ACHN (cell line): ENCODE measurements around the gene SERINC5.
"Not testable (repeated sequence)": the region's sequence is repeated elsewhere in the genome, so short reads cannot be mapped to it uniquely, and the experiment has no call there.

Experiments
- DNase-seq: peaks from one replicate; pipeline ENCODE4 v3.0.0-alpha.2; 2015
- in situ Hi-C: cut with HindIII; loops from 2 replicates; pipeline ENCODE4 v1.10.0; 2017; ENCODE audit warnings: low sequenced_read_pairs, low pct_ligation_motif_present, low pct_unique_long_range_greater_than_20kb

SERINC5 gene

DNA sequence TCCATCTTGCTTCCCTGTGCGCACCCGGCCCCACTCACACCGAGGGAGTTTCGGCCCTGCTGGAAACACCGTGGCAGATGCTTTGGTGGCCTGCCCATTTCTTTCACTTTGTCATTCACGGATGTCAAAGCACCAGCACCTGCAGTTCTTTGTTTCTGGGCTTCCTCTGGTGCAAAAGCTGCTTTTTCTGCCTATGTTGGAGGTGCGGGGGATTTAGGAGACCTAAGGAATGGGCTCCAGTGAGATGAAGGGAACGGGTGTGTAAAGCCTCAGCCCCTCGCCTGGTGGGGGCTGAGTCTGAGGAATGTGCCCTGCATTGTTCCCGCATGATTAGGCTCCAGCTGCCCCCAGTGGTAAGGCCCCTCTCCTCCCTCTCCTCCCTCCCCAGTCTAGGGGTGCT lies 158.4 kb downstream of the SERINC5 start:
- in situ Hi-C loops = no loop called here
- DNase-seq = no peak

GRCh38 chr5:80094236-80094738 lies 161.6 kb downstream of the SERINC5 start:
- in situ Hi-C loops = no loop called here
- no peak for DNase-seq

- in situ Hi-C loops = no loop called here
Measured at GRCh38 chr5:80093796-80094195, 162.1 kb downstream of the SERINC5 start.

DNA sequence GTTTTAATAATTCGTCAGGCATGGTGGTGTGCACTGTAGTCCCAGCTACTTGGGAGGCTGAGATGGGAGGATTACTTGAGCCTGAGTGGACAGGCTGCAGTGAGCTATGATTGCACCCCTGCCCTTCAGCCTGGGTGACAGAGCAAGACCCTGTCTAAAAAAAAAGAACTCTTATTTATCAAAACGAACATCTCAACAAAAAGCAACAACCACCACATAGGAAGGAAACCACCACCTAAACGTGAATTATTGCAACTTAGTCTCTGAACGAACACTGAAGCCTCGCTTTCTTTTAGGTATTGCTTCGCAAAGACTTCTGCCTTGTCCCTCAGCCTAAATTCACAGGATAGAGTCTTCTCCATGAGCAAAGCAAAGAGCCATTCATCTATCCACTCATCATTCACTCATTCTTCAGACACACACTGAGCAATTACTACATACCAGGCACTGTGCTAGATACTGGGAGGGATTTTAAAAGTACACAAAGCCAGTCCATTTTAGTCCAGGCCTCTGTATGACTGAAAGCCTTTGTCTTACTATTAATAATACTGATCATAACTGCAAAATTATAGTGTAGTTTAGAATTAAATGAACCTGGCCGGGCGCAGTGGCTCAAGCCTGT lies 163.3 kb downstream of the SERINC5 start:
- in situ Hi-C loops = no loop called here
- no peak for DNase-seq

More at GRCh38 chr5:80093796-80094195, 162.1 kb downstream of the SERINC5 start:
- peak; percentile 48 for DNase-seq

DNA sequence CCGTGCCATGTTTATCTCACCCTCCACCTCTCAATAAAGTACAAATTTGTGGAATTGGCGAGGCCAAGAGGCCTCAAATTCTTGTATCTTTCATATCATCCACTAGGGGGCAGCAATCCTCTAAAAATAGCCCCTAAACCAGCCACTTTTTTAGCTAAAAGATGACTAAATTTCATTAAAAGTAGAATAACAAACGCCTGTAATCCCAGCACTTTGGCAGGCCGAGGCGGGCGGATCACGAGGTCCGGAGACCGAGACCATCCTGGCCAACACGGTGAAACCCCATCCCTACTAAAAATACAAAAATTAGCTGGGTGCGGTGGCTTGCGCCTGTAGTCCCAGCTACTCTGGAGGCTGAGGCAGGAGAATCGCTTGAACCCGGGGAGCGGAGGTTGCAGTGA lies 164.1 kb downstream of the SERINC5 start:
- DNase-seq = peak; percentile 46
- in situ Hi-C loops = not testable (repeated sequence)

- in situ Hi-C loops = no loop called here
Measured at GRCh38 chr5:80090884-80091166, 165.0 kb downstream of the SERINC5 start.

GRCh38 chr5:80083101-80083890 lies 172.6 kb downstream of the SERINC5 start:
- in situ Hi-C loops = no loop called here
- peak; percentile 56 for DNase-seq

More at GRCh38 chr5:80090884-80091166, 165.0 kb downstream of the SERINC5 start:
- no peak for DNase-seq

GRCh38 chr5:80082731-80083100 lies 173.1 kb downstream of the SERINC5 start:
- DNase-seq = no peak
- in situ Hi-C loops = no loop called here

- in situ Hi-C loops = no loop called here
Measured at GRCh38 chr5:80082281-80082680, 173.6 kb downstream of the SERINC5 start.

GRCh38 chr5:80078921-80079320 lies 176.9 kb downstream of the SERINC5 start:
- in situ Hi-C loops = no loop called here
- no peak for DNase-seq

More at GRCh38 chr5:80082281-80082680, 173.6 kb downstream of the SERINC5 start:
- DNase-seq = no peak

DNA sequence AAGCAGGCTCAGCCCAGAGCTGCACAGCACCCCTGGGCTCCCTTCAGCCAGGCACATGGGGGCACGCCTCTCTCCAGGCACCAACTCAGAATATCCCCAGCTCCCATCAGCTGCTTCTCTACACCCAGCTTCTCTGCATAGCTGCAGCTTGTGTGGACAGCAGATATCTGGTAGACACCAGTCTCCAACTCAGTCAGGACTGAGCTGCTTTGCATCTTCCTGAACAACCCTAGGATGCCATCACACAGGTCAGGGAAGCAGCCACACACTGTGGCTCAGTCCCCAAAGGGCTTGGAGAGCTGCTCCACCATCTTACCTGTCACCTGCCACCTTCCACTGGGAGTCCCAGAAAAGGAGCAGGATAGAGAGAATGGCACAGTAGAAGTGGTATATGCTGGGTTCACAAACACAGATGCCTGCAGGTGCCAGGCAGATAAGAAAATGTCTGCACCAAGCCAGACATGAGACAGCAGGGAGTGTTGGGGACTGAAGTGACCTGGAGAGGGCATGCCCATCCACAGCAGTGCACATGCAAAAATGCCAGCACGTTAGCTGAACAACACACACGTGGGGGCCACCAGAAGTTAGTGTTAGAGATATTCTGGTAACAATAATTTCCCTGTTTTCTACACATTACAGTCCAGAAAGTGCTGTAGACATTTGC lies 178.7 kb downstream of the SERINC5 start:
- DNase-seq = no peak
- in situ Hi-C loops = no loop called here

DNA sequence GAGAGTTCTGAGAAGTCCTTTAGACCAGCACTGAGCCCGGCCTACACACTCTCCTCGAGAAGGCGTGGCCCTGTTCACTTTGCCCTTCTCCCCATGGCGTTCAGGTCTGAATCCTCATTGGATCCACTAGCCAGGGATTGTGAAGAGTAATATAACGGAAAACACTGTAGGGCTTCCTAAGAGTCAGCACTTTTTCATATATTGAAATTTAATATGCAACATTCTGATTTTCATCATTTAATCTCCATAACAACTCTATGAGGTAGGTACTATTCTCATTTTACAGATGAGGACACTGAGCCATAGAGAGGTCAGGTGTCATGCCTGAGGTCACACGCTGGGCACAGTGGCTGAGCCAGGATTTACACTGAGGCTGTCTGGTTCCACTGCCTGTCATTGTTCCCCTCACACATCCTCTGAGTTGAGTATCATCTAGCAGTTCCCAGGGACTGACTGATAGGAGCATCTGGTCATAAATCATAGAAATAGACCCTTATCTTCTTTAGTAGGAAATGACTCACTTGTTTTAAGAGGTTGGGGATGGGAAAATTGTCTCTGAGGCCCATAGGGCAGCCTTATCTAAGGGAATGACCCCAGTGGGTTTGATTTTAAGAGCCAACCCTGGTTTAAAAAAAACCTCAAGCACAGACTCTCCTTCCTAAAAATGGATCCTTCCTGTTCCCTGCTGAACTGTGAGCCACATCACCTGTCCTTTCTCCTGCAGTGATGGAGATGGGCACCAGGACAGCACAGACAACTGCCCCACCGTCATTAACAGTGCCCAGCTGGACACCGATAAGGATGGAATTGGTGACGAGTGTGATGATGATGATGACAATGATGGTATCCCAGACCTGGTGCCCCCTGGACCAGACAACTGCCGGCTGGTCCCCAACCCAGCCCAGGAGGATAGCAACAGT lies 179.5 kb downstream of the SERINC5 start:
- in situ Hi-C loops = no loop called here
- DNase-seq = no peak

GRCh38 chr5:80072103-80073073 lies 183.5 kb downstream of the SERINC5 start:
- in situ Hi-C loops = no loop called here
- DNase-seq = no peak

- in situ Hi-C loops = no loop called here
- DNase-seq = no peak
Measured at GRCh38 chr5:80071510-80072021, 184.3 kb downstream of the SERINC5 start.

- in situ Hi-C loops = no loop called here
Measured at GRCh38 chr5:80070338-80071056, 185.4 kb downstream of the SERINC5 start.

DNA sequence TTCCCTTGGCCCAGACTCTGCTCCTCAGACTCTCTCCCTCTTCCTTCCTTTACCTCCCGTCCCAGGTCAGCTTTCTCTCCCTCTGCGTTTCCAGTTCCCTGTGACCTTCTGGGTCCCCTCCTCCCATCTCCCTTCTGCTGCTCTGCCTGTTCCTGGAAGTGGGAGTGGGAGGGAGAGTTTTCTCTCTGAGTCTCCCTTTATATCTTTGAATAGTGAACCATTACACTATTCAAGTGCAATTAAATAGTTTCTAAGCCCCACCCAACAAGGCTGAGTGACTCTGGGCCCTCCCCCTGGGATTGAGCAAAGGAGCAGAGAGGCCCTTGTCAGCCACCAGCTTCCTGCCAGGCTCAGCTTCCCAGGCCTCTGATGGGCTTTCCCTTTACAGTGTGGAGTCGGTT lies 185.9 kb downstream of the SERINC5 start:
- in situ Hi-C loops = no loop called here
- DNase-seq = no peak

More at GRCh38 chr5:80070338-80071056, 185.4 kb downstream of the SERINC5 start:
- no peak for DNase-seq
